Measurements from ENCODE around the gene SENP2. TPM values are rescaled to one million over a fixed set of nuclear protein-coding genes. Genes with fewer than 3 reads are reported as not detected.

SENP2 gene
- total and polyA plus RNA-seq, 4 donors: 7.5 to 42.1 (median 20.4) TPM

DNA sequence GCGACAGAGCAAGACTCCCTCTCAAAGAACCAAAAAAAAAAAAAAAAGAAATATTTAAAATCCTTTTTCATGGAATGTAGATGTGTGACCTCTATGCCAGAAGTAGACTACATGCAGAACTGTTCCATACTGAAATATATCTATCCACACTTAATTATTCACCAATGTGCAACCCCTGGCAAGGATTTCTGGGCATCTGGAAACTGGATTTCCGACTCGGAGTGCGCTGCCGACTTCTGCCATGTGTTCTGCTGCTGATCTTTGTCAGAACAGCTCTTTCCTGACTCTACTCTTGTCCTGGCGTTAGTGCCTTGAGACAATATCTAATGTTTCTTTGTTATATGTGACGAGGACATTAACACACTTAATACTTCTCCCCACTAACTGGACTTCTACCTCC lies 45.4 kb upstream of the SENP2 start:
- TF ChIP-seq, protein P1, sequence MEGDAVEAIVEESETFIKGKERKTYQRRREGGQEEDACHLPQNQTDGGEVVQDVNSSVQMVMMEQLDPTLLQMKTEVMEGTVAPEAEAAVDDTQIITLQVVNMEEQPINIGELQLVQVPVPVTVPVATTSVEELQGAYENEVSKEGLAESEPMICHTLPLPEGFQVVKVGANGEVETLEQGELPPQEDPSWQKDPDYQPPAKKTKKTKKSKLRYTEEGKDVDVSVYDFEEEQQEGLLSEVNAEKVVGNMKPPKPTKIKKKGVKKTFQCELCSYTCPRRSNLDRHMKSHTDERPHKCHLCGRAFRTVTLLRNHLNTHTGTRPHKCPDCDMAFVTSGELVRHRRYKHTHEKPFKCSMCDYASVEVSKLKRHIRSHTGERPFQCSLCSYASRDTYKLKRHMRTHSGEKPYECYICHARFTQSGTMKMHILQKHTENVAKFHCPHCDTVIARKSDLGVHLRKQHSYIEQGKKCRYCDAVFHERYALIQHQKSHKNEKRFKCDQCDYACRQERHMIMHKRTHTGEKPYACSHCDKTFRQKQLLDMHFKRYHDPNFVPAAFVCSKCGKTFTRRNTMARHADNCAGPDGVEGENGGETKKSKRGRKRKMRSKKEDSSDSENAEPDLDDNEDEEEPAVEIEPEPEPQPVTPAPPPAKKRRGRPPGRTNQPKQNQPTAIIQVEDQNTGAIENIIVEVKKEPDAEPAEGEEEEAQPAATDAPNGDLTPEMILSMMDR (IDR thresholded peaks at IDR 0.05; ENCODE audit: control extremely low read depth, extremely low read depth): no peak
- Histone ChIP-seq H3K4me1 (ENCODE audit: control insufficient read depth in 5 of 5, insufficient read depth in 5 of 5, low read length in 5 of 5) (peaks cover 0 to 3% (median 0%) of the 10 kb centered on the region in 5 donors), H3K36me3 (ENCODE audit: control insufficient read depth in 4 of 4, insufficient read depth in 4 of 4, low read length in 4 of 4) (peaks cover 0 to 1% (median 0%) of the 10 kb centered on the region in 4 donors), H3K9ac (ENCODE audit: insufficient read depth in 1 of 2, low read length in 2 of 2) (no peak overlapping the region), H3K27me3 (ENCODE audit: control insufficient read depth in 3 of 3, insufficient read depth in 3 of 3, low read length in 2 of 3) (no peaks in the 10 kb centered on the region), H3K9me3 (ENCODE audit: control insufficient read depth in 4 of 4, insufficient read depth in 3 of 4, low read length in 3 of 4) (no peaks in the 10 kb centered on the region), H3K27ac (ENCODE audit: low read depth in 1 of 2, low read length in 1 of 2) (no peak overlapping the region), H3K4me3 (no peak overlapping the region)
- WGBS, 2 donors: 86 to 91% methylated on average over 7 of the region's 7 CpGs
- ATAC-seq (ENCODE audit: insufficient read depth, low FRiP score): no peak
- DNase-seq: no peak

DNA sequence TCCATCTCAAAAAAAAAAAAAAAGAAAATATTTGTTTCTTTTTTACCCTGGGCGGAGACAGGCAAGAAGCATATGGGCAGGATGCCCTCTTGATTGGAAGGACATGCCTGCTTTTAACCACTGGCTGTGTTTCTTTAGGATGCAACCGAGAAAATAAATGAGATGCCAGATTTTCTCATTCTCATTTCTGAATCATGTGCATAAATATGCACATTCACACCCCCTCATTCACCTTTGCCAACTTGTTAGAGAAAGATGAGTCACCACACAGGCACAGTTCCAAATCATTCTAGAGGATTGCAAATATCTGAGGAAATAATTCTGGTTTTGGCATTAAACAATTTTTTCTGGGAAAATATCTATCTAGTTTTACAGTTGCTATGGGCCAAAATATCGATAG lies 37.0 kb upstream of the SENP2 start:
- ATAC-seq (ENCODE audit: insufficient read depth, low FRiP score) (peak; percentile 57), DNase-seq (peak in 2 of 3 donors; percentile 26 to 38)
- H3K9ac ChIP-seq (ENCODE audit: insufficient read depth in 1 of 2, low read length in 2 of 2): no peak overlapping the region
- H3K9me3 ChIP-seq (ENCODE audit: control insufficient read depth in 4 of 4, insufficient read depth in 3 of 4, low read length in 3 of 4): no peaks in the 10 kb centered on the region
- 56 to 79% methylated on average over 3 of the region's 3 CpGs for WGBS, 2 donors
- H3K27ac ChIP-seq (ENCODE audit: low read depth in 1 of 2, low read length in 1 of 2): no peak overlapping the region
- no peak overlapping the region for H3K4me3 ChIP-seq
- H3K27me3 ChIP-seq (ENCODE audit: control insufficient read depth in 3 of 3, insufficient read depth in 3 of 3, low read length in 2 of 3): no peaks in the 10 kb centered on the region
- TF ChIP-seq, protein P1 (IDR thresholded peaks at IDR 0.05; ENCODE audit: control extremely low read depth, extremely low read depth): no peak
- H3K4me1 ChIP-seq (ENCODE audit: control insufficient read depth in 5 of 5, insufficient read depth in 5 of 5, low read length in 5 of 5): peaks cover 0 to 3% (median 0%) of the 10 kb centered on the region in 5 donors
- H3K36me3 ChIP-seq (ENCODE audit: control insufficient read depth in 4 of 4, insufficient read depth in 4 of 4, low read length in 4 of 4): no peaks in the 10 kb centered on the region

DNA sequence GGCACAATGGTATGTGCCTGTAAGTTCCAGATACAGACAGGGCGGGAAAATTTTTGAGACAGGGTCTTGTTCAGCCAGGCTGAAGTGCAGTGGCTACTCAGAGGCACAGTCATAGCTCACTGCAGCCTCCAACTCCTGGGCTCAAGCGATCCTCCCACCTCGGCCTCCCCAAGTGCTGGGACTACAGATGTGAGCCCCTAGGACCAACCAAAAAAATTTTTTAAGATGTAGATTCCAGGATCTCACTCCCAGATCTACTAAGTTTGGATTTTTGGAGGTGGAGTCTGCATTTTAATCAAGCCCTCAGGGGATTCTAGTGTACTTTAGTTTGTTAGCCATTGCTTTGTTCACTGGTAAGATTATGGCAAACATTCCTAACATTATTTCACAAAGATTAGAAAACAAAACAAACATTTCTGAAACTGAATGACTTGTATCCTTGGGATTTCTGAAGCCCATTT lies 36.4 kb upstream of the SENP2 start:
- Histone ChIP-seq H3K27ac (ENCODE audit: low read depth in 1 of 2, low read length in 1 of 2) (peak overlapping the region in 1 of 2 donors; percentile 81), H3K4me3 (no peak overlapping the region), H3K4me1 (ENCODE audit: control insufficient read depth in 5 of 5, insufficient read depth in 5 of 5, low read length in 5 of 5) (peaks cover 0 to 2% (median 0%) of the 10 kb centered on the region in 5 donors), H3K9ac (ENCODE audit: insufficient read depth in 1 of 2, low read length in 2 of 2) (no peak overlapping the region), H3K9me3 (ENCODE audit: control insufficient read depth in 4 of 4, insufficient read depth in 3 of 4, low read length in 3 of 4) (no peaks in the 10 kb centered on the region), H3K27me3 (ENCODE audit: control insufficient read depth in 3 of 3, insufficient read depth in 3 of 3, low read length in 2 of 3) (no peaks in the 10 kb centered on the region), H3K36me3 (ENCODE audit: control insufficient read depth in 4 of 4, insufficient read depth in 4 of 4, low read length in 4 of 4) (no peaks in the 10 kb centered on the region)
- peak; percentile 14 to 46 (median 24) for DNase-seq
- 71 to 73% methylated on average over 3 of the region's 3 CpGs for WGBS, 2 donors
- ATAC-seq (ENCODE audit: insufficient read depth, low FRiP score): peak; percentile 21
- TF ChIP-seq, protein P1 (IDR thresholded peaks at IDR 0.05; ENCODE audit: control extremely low read depth, extremely low read depth): no peak

DNA sequence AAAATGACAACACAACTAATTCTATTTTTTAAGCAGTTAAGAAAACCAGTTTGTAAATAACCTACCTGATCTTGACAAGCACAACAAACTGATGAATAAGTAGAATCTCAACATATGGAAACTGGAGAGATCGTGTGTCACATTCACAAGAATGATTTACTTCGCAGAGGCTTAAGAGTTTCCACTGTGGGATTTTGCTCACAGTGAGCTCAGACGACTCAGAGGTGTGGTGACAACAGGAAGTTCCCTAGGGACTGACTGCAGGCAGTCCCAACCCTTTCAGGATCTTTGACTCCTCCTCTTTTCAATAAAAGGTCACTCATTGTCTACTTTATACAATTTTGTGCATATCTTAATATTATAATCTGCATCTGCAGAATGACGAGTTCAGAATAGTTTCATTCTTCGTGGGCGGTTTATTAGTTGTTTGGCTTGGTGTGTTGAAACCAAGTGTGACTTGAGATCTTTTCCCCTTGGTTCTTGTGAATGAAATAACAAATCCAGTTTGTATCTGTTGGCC lies 33.7 kb upstream of the SENP2 start, which contains the start of gene LIPH:
LIPH (minus strand) TSS at position 231 of the 520 bp plus-strand sequence; CDS start at position 114, 117 bp downstream.
- WGBS, 2 donors: 32 to 40% methylated on average over 6 of the region's 6 CpGs
- no peak within 1 kb of the TSS for H3K9ac ChIP-seq (ENCODE audit: insufficient read depth in 1 of 2, low read length in 2 of 2)
- ATAC-seq (ENCODE audit: insufficient read depth, low FRiP score): peak; percentile 32
- no peak within 1 kb of the TSS for H3K27ac ChIP-seq (ENCODE audit: low read depth in 1 of 2, low read length in 1 of 2)
- DNase-seq: no peak
- TF ChIP-seq, protein P1 (IDR thresholded peaks at IDR 0.05; ENCODE audit: control extremely low read depth, extremely low read depth): no peak
- H3K36me3 ChIP-seq (ENCODE audit: control insufficient read depth in 4 of 4, insufficient read depth in 4 of 4, low read length in 4 of 4): no peaks in the 10 kb centered on the region
- H3K4me3 ChIP-seq: no peak within 1 kb of the TSS
- H3K27me3 ChIP-seq (ENCODE audit: control insufficient read depth in 3 of 3, insufficient read depth in 3 of 3, low read length in 2 of 3): no peaks in the 10 kb centered on the region
- H3K4me1 ChIP-seq (ENCODE audit: control insufficient read depth in 5 of 5, insufficient read depth in 5 of 5, low read length in 5 of 5): peaks cover 0 to 3% (median 0%) of the 10 kb centered on the region in 5 donors
- H3K9me3 ChIP-seq (ENCODE audit: control insufficient read depth in 4 of 4, insufficient read depth in 3 of 4, low read length in 3 of 4): no peaks in the 10 kb centered on the region

Measured in lung (tissue), 12 donors.